Epithelial cell of proximal tubule (primary cell): Measurements from ENCODE around the gene TRIM45. TPM values are rescaled to one million over a fixed set of nuclear protein-coding genes. Genes with fewer than 3 reads are reported as not detected.
"Not testable (repeated sequence)": the region's sequence is repeated elsewhere in the genome, so short reads cannot be mapped to it uniquely, and the experiment has no call there.

Experiments used
- DNase-seq: peaks from one replicate; pipeline ENCODE4 v3.0.0-alpha.2; 2011; ENCODE audit warnings: low read depth
- H3K4me3 ChIP-seq: 2 replicates; pipeline ENCODE4 v1.5.1; 2011; ENCODE audit warnings: low read depth, mild to moderate bottlenecking, low read length
- CTCF ChIP-seq: conservative IDR thresholded peaks from 2 replicates; pipeline ENCODE4 v1.5.1; 2012; ENCODE audit warnings: low read depth, mild to moderate bottlenecking, low read length
- total RNA-seq: library from RNA; depleted of rRNA; stranded (reverse); fragments of >200 nt; gene quantifications from 2 replicates; pipeline ENCODE4 v1.2.3, GENCODE V29; 2015

Gene TRIM45
- total RNA-seq, 1 donor from 2014 or later, result 8.2 TPM

- DNase-seq, result peak; percentile 83
- H3K4me3 ChIP-seq, result no peak overlapping the region
- no peak for TF ChIP-seq CTCF
Measured at GRCh38 chr1:117161887-117162286, 40.3 kb upstream of the TRIM45 start.

GRCh38 chr1:117151305-117151704, 29.8 kb upstream of the TRIM45 start:
- not testable (repeated sequence) for H3K4me3 ChIP-seq, DNase-seq

DNA sequence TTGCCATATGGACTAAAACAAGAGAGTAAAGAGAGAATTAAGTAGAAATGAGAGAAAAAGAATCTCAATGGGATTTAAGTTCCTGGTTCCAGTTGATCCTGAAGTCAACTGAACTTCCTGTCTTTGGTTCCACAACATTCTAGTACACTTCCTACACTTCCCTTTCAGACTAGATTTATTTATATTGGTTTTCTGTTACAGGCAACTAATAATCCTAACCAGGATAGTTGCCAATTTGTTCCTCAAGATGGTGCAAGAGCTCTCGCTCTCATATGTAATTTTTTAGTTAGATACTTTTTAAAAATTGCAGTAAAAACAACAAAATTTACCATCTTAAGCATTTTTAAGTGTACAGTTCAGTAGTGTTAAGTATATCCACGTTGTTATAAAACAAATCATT, 28.8 kb upstream of the TRIM45 start:
- peak; percentile 40 for TF ChIP-seq CTCF
- H3K4me3 ChIP-seq, result no peak overlapping the region
- DNase-seq, result no peak

GRCh38 chr1:117147856-117148588, 26.5 kb upstream of the TRIM45 start:
- H3K4me3 ChIP-seq, result peak overlapping the region; percentile 23
- DNase-seq, result no peak
- no peak for TF ChIP-seq CTCF

DNA sequence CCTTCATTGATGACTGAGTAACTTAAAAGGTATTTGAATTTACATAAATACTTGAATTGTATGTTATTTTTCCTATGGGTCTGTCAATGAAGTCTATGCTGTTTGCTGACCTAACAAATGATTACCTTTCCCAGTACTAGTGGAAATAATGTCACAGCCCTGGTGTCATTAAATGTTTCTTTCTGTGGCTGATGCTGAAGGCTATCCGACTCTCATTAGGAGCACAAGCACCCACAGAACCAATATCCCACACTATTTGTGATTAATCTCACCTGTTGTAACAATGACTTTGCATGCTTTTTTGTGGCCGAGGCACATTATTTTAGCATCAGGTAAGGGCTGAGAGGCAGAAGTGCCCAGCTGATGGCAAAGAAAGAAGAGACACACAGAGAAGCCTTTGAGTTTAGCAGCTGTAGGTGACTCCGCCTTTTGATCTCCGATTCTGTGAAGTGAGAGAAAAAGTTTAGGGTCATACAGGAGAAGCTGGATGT, 25.8 kb upstream of the TRIM45 start:
- H3K4me3 ChIP-seq, result peak overlapping the region; percentile 23
- no peak for DNase-seq
- TF ChIP-seq CTCF, result no peak

GRCh38 chr1:117146575-117147340, 25.2 kb upstream of the TRIM45 start:
- TF ChIP-seq CTCF, result no peak
- H3K4me3 ChIP-seq, result no peak overlapping the region
- DNase-seq, result peak; percentile 81

DNA sequence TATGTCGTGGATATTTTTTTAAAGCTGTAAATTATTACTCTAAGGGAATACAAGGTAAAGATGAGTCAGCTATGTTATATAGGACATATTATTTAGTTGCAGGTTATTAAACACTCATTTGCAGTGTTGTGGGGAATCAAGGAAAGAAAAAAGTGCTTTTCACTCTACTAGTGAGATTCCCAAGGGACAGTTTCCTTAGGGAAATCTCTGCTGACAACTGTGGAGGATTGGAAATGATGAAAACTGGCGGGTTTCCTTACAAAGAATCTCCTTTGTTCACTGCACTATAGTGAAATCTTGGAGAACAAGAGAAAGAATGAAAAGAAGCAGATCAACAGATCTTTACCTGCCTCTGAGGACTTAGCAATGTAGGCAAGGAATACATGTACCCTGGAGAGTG, 24.5 kb upstream of the TRIM45 start:
- no peak for TF ChIP-seq CTCF
- no peak for DNase-seq
- no peak overlapping the region for H3K4me3 ChIP-seq
